Hepatocyte (in vitro differentiated cells): ENCODE measurements around the gene SQOR. TPM values are rescaled to one million over a fixed set of nuclear protein-coding genes. Genes with fewer than 3 reads are reported as not detected.

Experiments
- DNase-seq: peaks from one replicate; pipeline ENCODE4 v3.0.0-alpha.2; 2016; ENCODE audit warnings: low spot score
- H2AFZ ChIP-seq: fragments of 200-600 bp; sonication (generic); 2 replicates; pipeline ENCODE4 v1.6.0; 2016; ENCODE audit warnings: antibody characterized with exemption, mild to moderate bottlenecking
- H3K27ac ChIP-seq: fragments of 200-600 bp; sonication (generic); 2 replicates; pipeline ENCODE4 v1.5.1; 2016; ENCODE audit warnings: mild to moderate bottlenecking
- H3K27me3 ChIP-seq: fragments of 200-600 bp; sonication (generic); 2 replicates; pipeline ENCODE4 v1.6.1; 2016
- H3K36me3 ChIP-seq: fragments of 200-600 bp; sonication (generic); replicated peaks from 2 replicates; pipeline ENCODE4 v1.5.1; 2016; ENCODE audit warnings: low read depth; ENCODE audit not compliant: insufficient read depth
- H3K4me1 ChIP-seq: fragments of 200-600 bp; sonication (generic); 2 replicates; pipeline ENCODE4 v1.5.1; 2016; ENCODE audit warnings: mild to moderate bottlenecking, moderate library complexity; ENCODE audit not compliant: insufficient read depth
- H3K4me2 ChIP-seq: fragments of 200-600 bp; sonication (generic); 2 replicates; pipeline ENCODE4 v1.6.0; 2016
- H3K4me3 ChIP-seq: fragments of 200-600 bp; sonication (generic); 2 replicates; pipeline ENCODE4 v1.5.1; 2016; ENCODE audit warnings: mild to moderate bottlenecking
- H3K79me2 ChIP-seq: fragments of 200-600 bp; sonication (generic); 2 replicates; pipeline ENCODE4 v1.6.0; 2017; ENCODE audit warnings: mild to moderate bottlenecking
- H3K9me2 ChIP-seq: fragments of 200-600 bp; sonication (generic); replicated peaks from 2 replicates; pipeline ENCODE4 v1.6.0; 2017; ENCODE audit warnings: mild to moderate bottlenecking; ENCODE audit not compliant: insufficient read depth
- H3K9me3 ChIP-seq: fragments of 200-600 bp; sonication (generic); 2 replicates; pipeline ENCODE4 v1.5.1; 2016; ENCODE audit warnings: low read depth, mild to moderate bottlenecking
- H4K20me1 ChIP-seq: fragments of 200-600 bp; sonication (generic); 2 replicates; pipeline ENCODE4 v1.6.0; 2016; ENCODE audit warnings: mild to moderate bottlenecking; ENCODE audit not compliant: insufficient read depth, poor library complexity, severe bottlenecking
- EZH2 ChIP-seq: fragments of 200-600 bp; sonication (generic); IDR thresholded peaks from 2 replicates; pipeline ENCODE4 v1.6.1; 2016; ENCODE audit warnings: antibody characterized with exemption, mild to moderate bottlenecking, borderline replicate concordance
- EZH2phosphoT487 ChIP-seq: fragments of 200-600 bp; sonication (generic); IDR thresholded peaks from one replicate; pipeline ENCODE4 v1.6.1; 2018; ENCODE audit warnings: antibody characterized with exemption, mild to moderate bottlenecking, low read depth, moderate library complexity; ENCODE audit not compliant: unreplicated experiment, severe bottlenecking
- WGBS: methylation state at CpG from one replicate; pipeline ENCODE4 v1.1.6; 2016; ENCODE audit warnings: low lambda C conversion rate; ENCODE audit errors: missing lambda C conversion rate; 5-methylcytosine and 5-hydroxymethylcytosine counted together
- polyA plus RNA-seq: library from polyadenylated mRNA; unstranded; fragments of >200 nt; fragmentation: Nextera tagmentation; extraction: Ambion mirVana; gene quantifications from 2 replicates; pipeline ENCODE4 v1.2.1, GENCODE V29; 2016
- total RNA-seq: library from RNA; depleted of rRNA; stranded (reverse); fragments of >200 nt; gene quantifications from 2 replicates; pipeline ENCODE4 v1.2.3, GENCODE V29; 2014
- TF ChIP-seq, protein P1 (sequence below): fragments of 200-600 bp; sonication (generic); IDR thresholded peaks from 2 replicates; pipeline ENCODE4 v1.5.1; 2016; ENCODE audit warnings: antibody characterized with exemption, mild to moderate bottlenecking; ENCODE audit not compliant: poor library complexity

The SQOR gene
- total and polyA plus RNA-seq, 2 experiments from 2014 or later = 30.1 to 37.0 TPM

DNA sequence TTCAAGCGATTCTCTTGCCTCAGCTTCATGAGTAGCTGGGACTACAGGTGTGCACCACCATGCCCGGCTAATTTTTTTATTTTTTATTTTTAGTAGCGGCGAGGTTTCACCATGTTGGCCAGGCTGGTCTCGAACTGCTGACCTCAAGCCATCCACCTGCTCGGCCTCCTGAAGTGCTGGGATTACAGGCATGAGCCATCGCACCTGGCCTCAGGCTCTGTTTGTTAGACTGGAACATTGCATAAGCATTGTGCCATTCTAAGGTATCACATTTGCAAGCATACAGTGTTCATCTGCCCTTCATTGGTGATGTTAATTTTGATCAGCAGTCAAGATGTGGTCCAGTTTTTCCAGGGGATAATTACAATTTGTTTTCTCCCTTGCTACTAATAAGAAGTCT is 43.0 kb downstream of the SQOR start:
- Histone ChIP-seq H3K9me3 (no peaks in the 10 kb centered on the region), H4K20me1 (no peaks in the 10 kb centered on the region), H3K27ac (no peak overlapping the region), H3K79me2 (no peaks in the 10 kb centered on the region), H2AFZ (no peak overlapping the region), H3K4me2 (no peak overlapping the region), H3K4me1 (no peaks in the 10 kb centered on the region), H3K36me3 (no peaks in the 10 kb centered on the region), H3K9me2 (no peaks in the 10 kb centered on the region), H3K4me3 (no peak overlapping the region), H3K27me3 (no peaks in the 10 kb centered on the region)
- 96% methylated on average over 7 of the region's 7 CpGs for WGBS
- TF ChIP-seq EZH2 (no peak), EZH2phosphoT487 (no peak)
- TF ChIP-seq, protein P1, sequence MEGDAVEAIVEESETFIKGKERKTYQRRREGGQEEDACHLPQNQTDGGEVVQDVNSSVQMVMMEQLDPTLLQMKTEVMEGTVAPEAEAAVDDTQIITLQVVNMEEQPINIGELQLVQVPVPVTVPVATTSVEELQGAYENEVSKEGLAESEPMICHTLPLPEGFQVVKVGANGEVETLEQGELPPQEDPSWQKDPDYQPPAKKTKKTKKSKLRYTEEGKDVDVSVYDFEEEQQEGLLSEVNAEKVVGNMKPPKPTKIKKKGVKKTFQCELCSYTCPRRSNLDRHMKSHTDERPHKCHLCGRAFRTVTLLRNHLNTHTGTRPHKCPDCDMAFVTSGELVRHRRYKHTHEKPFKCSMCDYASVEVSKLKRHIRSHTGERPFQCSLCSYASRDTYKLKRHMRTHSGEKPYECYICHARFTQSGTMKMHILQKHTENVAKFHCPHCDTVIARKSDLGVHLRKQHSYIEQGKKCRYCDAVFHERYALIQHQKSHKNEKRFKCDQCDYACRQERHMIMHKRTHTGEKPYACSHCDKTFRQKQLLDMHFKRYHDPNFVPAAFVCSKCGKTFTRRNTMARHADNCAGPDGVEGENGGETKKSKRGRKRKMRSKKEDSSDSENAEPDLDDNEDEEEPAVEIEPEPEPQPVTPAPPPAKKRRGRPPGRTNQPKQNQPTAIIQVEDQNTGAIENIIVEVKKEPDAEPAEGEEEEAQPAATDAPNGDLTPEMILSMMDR = no peak
- DNase-seq = no peak

DNA sequence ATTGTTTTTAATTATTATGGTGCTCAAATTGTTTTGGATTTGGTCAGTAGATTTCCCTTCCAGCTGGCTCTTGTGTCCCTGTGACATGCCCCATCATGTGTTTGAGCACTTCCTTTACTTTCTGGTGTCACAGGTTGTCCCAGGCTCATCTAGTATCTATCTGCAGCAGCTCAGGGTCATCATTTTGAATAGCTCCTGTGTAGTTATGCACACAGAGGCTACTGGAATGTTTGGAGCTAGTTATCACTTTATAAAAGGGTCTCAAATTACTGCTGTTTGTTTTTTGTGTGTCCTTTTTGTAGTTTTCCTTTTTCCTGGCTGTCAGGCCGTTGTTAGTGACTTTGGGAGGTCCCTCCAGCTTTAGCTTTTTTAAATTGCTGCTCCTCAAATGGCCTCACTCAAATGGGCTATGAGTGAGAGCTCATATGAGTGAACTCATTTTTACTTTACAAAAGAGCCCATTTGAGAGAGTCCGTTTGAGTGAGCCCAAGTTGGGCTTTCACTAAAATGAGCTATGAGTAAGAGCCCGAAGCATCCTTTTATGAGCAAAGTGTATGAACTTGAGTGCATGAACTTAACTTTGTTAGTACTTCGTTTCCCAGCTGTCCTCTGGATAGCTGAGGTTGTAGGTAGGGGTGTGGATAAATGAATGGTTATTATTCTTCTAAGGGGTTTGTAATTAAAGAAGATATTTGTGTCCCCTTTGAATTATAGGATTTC is 43.8 kb downstream of the SQOR start:
- no peak for DNase-seq
- H3K36me3 ChIP-seq = no peaks in the 10 kb centered on the region
- WGBS = 58% methylated on average over 4 of the region's 4 CpGs

DNA sequence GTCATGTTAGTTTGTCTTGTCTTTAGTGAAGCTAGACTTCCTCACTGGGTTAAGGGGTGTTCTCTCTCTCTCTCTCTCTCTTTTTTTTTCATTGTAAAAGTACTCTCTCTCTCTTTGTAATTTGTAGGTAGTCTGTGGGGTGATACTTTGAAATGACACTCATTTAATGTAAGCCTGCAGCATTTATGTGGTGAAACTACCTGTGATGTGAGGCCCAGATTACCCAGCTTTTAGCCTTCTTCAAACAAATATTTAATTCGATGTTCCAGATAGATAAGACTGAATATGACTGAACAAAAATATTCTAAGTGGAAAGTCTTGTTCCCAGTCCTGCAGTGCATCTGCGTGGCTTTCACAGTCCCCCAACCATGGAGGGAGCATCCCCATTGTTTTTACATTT is 49.7 kb downstream of the SQOR start:
- Histone ChIP-seq H3K79me2 (no peaks in the 10 kb centered on the region), H3K9me3 (no peaks in the 10 kb centered on the region), H3K4me3 (no peak overlapping the region), H3K27me3 (no peaks in the 10 kb centered on the region), H2AFZ (no peak overlapping the region), H3K9me2 (no peaks in the 10 kb centered on the region), H3K27ac (no peak overlapping the region), H4K20me1 (no peaks in the 10 kb centered on the region), H3K4me1 (no peaks in the 10 kb centered on the region), H3K36me3 (no peaks in the 10 kb centered on the region), H3K4me2 (no peak overlapping the region)
- WGBS = 84% methylated on average over 2 of the region's 2 CpGs
- no peak for DNase-seq
- TF ChIP-seq EZH2phosphoT487 (no peak), EZH2 (no peak)
- TF ChIP-seq, protein P1 = no peak

More for the DNA sequence above, 43.8 kb downstream of the SQOR start:
- TF ChIP-seq, protein P1 = no peak
- TF ChIP-seq EZH2phosphoT487 (no peak), EZH2 (no peak)
- no peak overlapping the region for H3K4me3 ChIP-seq
- H3K27me3 ChIP-seq = no peaks in the 10 kb centered on the region
- H2AFZ ChIP-seq = no peak overlapping the region
- H3K4me1 ChIP-seq = no peaks in the 10 kb centered on the region
- no peaks in the 10 kb centered on the region for H3K9me3 ChIP-seq
- no peaks in the 10 kb centered on the region for H3K9me2 ChIP-seq
- H4K20me1 ChIP-seq = no peaks in the 10 kb centered on the region
- H3K4me2 ChIP-seq = no peak overlapping the region
- H3K27ac ChIP-seq = no peak overlapping the region
- no peaks in the 10 kb centered on the region for H3K79me2 ChIP-seq
